GM12891 (cell line): ENCODE data around the gene PTGES3.

Experiments
- PAX5 ChIP-seq: IDR thresholded peaks from 2 replicates; pipeline ENCODE4 v1.6.1; 2011; ENCODE audit warnings: low read length, moderate library complexity, mild to moderate bottlenecking; ENCODE audit not compliant: insufficient read depth, severe bottlenecking
- POLR2A ChIP-seq: IDR thresholded peaks from 2 replicates; pipeline ENCODE4 v1.6.1; 2011; ENCODE audit warnings: low read depth, low read length, control low read depth
- POLR2AphosphoS5 ChIP-seq: IDR thresholded peaks from 2 replicates; pipeline ENCODE4 v1.6.1; 2011; ENCODE audit warnings: low read depth, low read length, control low read depth
- POU2F2 ChIP-seq: IDR thresholded peaks from 2 replicates; pipeline ENCODE4 v1.6.1; 2011; ENCODE audit warnings: low read depth, mild to moderate bottlenecking, control low read depth, low read length, moderate library complexity
- SPI1 ChIP-seq: IDR thresholded peaks from 2 replicates; pipeline ENCODE4 v1.6.1; 2011; ENCODE audit warnings: low read depth, low read length, control low read depth
- TAF1 ChIP-seq: IDR thresholded peaks from 2 replicates; pipeline ENCODE4 v1.6.1; 2011; ENCODE audit warnings: low read depth, low read length, control low read depth

GRCh38 chr12:56622535-56622934 is 65.5 kb downstream of the PTGES3 start:
- TF ChIP-seq POLR2A (no peak), PAX5 (no peak), POLR2AphosphoS5 (no peak), POU2F2 (no peak), TAF1 (no peak), SPI1 (no peak)
